ENCODE measurements around the gene DZIP1. TPM values are rescaled to one million over a fixed set of nuclear protein-coding genes. Genes with fewer than 3 reads are reported as not detected.

Gene DZIP1
- total RNA-seq, 1 experiment from 2014 or later = 33.6 TPM

- H3K4me3 Mint-ChIP-seq = no peak overlapping the region
- no peak overlapping the region for H3K27ac ChIP-seq (ENCODE audit: insufficient read length, low read depth, low read length)
- H3K79me2 ChIP-seq (ENCODE audit: insufficient read depth, low read length) = no peaks in the 10 kb centered on the region; the same call in 1 of the 2 replicates
- no peak overlapping the region for H3K14ac ChIP-seq (ENCODE audit: insufficient read depth, low read length)
- no peak overlapping the region for H2BK15ac ChIP-seq (ENCODE audit: low read depth, low read length)
- no peak for TF ChIP-seq CTCF (conservative IDR thresholded peaks at IDR 0.05)
- no peak overlapping the region for H2AFZ ChIP-seq (ENCODE audit: low read length)
- H3K9ac ChIP-seq (ENCODE audit: extremely low read depth, insufficient read length, low read length) = no peak overlapping the region
- H2BK5ac ChIP-seq (ENCODE audit: insufficient read length, low read length) = no peak overlapping the region
- no peaks in the 10 kb centered on the region for H4K20me1 ChIP-seq (ENCODE audit: control insufficient read depth, insufficient read depth, insufficient read length)
- H3K18ac ChIP-seq (ENCODE audit: insufficient read length, low read depth, low read length) = no peak overlapping the region
- no peaks in the 10 kb centered on the region for H3K9me3 ChIP-seq (ENCODE audit: control insufficient read depth, low read depth, low read length)
- H3K56ac ChIP-seq (ENCODE audit: insufficient read length, low read depth, low read length) = no peak overlapping the region
- no peaks in the 10 kb centered on the region for H3K27me3 Mint-ChIP-seq (ENCODE audit: low read depth)
- peaks cover under 1 to 29% (median 20%) of the 10 kb centered on the region in 3 experiments; a peak in 5 of 7 replicates for H3K36me3 Mint-ChIP-seq (ENCODE audit: insufficient read depth in 1 of 3, low read depth in 3 of 3)
- no peak overlapping the region for H3K23ac ChIP-seq (ENCODE audit: insufficient read length, low read depth, low read length)
- no peaks in the 10 kb centered on the region for H3K23me2 ChIP-seq (ENCODE audit: insufficient read length, low read depth, low read length, poor library complexity, severe bottlenecking)
- no peak overlapping the region for H2BK20ac ChIP-seq (ENCODE audit: low read depth, low read length, poor library complexity, severe bottlenecking)
- H3T11ph ChIP-seq (ENCODE audit: low read length) = no peak overlapping the region
- H3K4ac ChIP-seq (ENCODE audit: low read depth, low read length) = no peak overlapping the region
- H3K4me1 Mint-ChIP-seq = no peaks in the 10 kb centered on the region
- no peak overlapping the region for H2AK5ac ChIP-seq (ENCODE audit: insufficient read length, low read length)
- no peak overlapping the region for H4K8ac ChIP-seq (replicated peaks; ENCODE audit: insufficient read length, low read depth, low read length)
- WGBS (ENCODE audit: extremely low coverage, insufficient read length, low lambda C conversion rate) = no CpG with 5 or more reads among the region's 1 CpG
- no peak for DNase-seq
- no peaks in the 10 kb centered on the region for H3K4me1 ChIP-seq (ENCODE audit: insufficient read depth, low read length)
- no peak overlapping the region for H2BK120ac ChIP-seq (ENCODE audit: low read depth, low read length, poor library complexity, severe bottlenecking)
- no peak overlapping the region for H2BK12ac ChIP-seq (ENCODE audit: insufficient read length, low read depth, low read length)
- H3K9me3 Mint-ChIP-seq = no peaks in the 10 kb centered on the region
- peaks cover 2% of the 10 kb centered on the region for H3K79me1 ChIP-seq (ENCODE audit: insufficient read depth, low read depth, low read length, poor library complexity, severe bottlenecking)
- no peak overlapping the region for H3K4me2 ChIP-seq (ENCODE audit: insufficient read depth, insufficient read length, low read length)
- no peak overlapping the region for H4K91ac ChIP-seq (ENCODE audit: insufficient read length, low read depth, low read length)
- H3K27me3 ChIP-seq (ENCODE audit: insufficient read depth, low read length) = no peaks in the 10 kb centered on the region
- no peak overlapping the region for H3K27ac Mint-ChIP-seq
- H4K5ac ChIP-seq (ENCODE audit: insufficient read length, low read depth, low read length) = no peak overlapping the region
These were observed 47.8 kb downstream of the DZIP1 start for GRCh38 chr13:95596701-95597100.
